Measurements from ENCODE around the gene BMAL1. TPM values are rescaled to one million over a fixed set of nuclear protein-coding genes. Genes with fewer than 3 reads are reported as not detected.

The BMAL1 gene
- total and polyA plus RNA-seq, 2 donors (not counting 3 experiments of a cell fraction or from before 2014, with no cell fraction given) = 5.8 to 10.1 TPM

DNA sequence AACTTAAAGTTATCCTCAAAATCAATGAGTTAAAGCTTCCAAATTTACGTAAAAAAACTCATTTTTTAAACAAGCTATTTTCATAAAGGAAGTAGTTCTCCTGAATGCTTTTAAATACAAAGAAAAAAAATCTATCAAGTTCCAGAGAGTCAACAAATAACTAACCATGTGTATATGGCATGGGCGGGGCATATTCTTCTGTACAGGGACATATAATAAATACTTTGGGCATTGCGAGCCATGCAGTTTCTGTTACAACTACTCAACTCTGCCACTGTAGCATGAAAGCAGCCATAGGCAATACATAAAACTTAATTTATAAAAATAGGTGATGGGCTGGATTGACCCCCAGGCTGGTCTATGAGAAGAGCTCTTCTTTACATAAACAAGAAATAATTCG lies 127.6 kb downstream of the BMAL1 start:
- BruUV-seq (replicated peaks) = no TSS peak
- no peak for FAIRE-seq

More for the DNA sequence above, 127.6 kb downstream of the BMAL1 start:
- no peaks in the 10 kb centered on the region for H3K9me1 ChIP-seq (replicated peaks; ENCODE audit: control insufficient read depth, extremely low read depth, insufficient read depth, low read length)
- H3K4me2 ChIP-seq (ENCODE audit: insufficient read depth, low read length) = no peak overlapping the region
- intact Hi-C loops (cut with micrococcal nuclease) = no loop called here
- no peak overlapping the region for H3K9ac ChIP-seq (replicated peaks; ENCODE audit: extremely low read depth, insufficient read depth, low read length)
- DNase-seq (ENCODE audit: low read depth, low spot score) = no peak
- no peaks in the 10 kb centered on the region for H3K9me3 ChIP-seq (replicated peaks; ENCODE audit: control insufficient read depth, insufficient read depth, low read length)
- H4K20me1 ChIP-seq (replicated peaks; ENCODE audit: control insufficient read depth, extremely low read depth, insufficient read depth, low read length) = no peaks in the 10 kb centered on the region
- CTCF ChIA-PET = interaction anchor here (0.9 to 1.2 kb wide), 3 partner anchors 12 to 20 kb away, joined by 3 read pairs; no protein-coding TSS in a partner anchor
- POLR2A ChIA-PET = no interaction called here
- dilution Hi-C loops (cut with MboI; ENCODE audit: extremely low pct_ligation_motif_present, low sequenced_read_pairs) = no loop called here
- H3K27me3 ChIP-seq (ENCODE audit: control insufficient read depth in 2 of 2, insufficient read depth in 2 of 2, low read length in 2 of 2) = no peaks in the 10 kb centered on the region
- no peak overlapping the region for H3K4me3 ChIP-seq (replicated peaks in 1 of 3; ENCODE audit: insufficient read depth in 1 of 3, low read depth in 1 of 3, low read length in 3 of 3)
- H3K36me3 ChIP-seq (ENCODE audit: control insufficient read depth in 2 of 2, extremely low read depth in 1 of 2, insufficient read depth in 2 of 2, low read length in 2 of 2) = peaks cover 5 to 13% of the 10 kb centered on the region in 2 experiments
- H3K27ac ChIP-seq (ENCODE audit: insufficient read depth, low read depth, low read length) = no peak overlapping the region
- H3K4me1 ChIP-seq (ENCODE audit: control insufficient read depth, extremely low read depth, insufficient read depth, low read length) = no peaks in the 10 kb centered on the region
- no peak for TF ChIP-seq POLR2AphosphoS5 (IDR thresholded peaks at IDR 0.05; ENCODE audit: insufficient read depth, low read depth, low read length)
- TF ChIP-seq GATA2 (IDR thresholded peaks at IDR 0.05; ENCODE audit: insufficient read depth, insufficient read length, low read depth, low read length) = no peak
- TF ChIP-seq, protein P1, sequence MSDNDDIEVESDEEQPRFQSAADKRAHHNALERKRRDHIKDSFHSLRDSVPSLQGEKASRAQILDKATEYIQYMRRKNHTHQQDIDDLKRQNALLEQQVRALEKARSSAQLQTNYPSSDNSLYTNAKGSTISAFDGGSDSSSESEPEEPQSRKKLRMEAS (IDR thresholded peaks at IDR 0.05; ENCODE audit: insufficient read depth, insufficient read length) = no peak
- TF ChIP-seq EZH2 (IDR thresholded peaks at IDR 0.05; ENCODE audit: borderline replicate concordance, low read depth, low read length, severe bottlenecking) = no peak
- TF ChIP-seq POLR2A (IDR thresholded peaks at IDR 0.05; ENCODE audit: low read depth, low read length) = no peak
- TF ChIP-seq FOS (IDR thresholded peaks at IDR 0.05; ENCODE audit: borderline replicate concordance, insufficient read depth, low read length) = no peak
- no peak for TF ChIP-seq JUN (IDR thresholded peaks at IDR 0.05; ENCODE audit: borderline replicate concordance, insufficient read depth, insufficient read length, low read depth)
- TF ChIP-seq MYC (IDR thresholded peaks at IDR 0.05; ENCODE audit: low read depth, low read length) = no peak
- TF ChIP-seq, protein P2, sequence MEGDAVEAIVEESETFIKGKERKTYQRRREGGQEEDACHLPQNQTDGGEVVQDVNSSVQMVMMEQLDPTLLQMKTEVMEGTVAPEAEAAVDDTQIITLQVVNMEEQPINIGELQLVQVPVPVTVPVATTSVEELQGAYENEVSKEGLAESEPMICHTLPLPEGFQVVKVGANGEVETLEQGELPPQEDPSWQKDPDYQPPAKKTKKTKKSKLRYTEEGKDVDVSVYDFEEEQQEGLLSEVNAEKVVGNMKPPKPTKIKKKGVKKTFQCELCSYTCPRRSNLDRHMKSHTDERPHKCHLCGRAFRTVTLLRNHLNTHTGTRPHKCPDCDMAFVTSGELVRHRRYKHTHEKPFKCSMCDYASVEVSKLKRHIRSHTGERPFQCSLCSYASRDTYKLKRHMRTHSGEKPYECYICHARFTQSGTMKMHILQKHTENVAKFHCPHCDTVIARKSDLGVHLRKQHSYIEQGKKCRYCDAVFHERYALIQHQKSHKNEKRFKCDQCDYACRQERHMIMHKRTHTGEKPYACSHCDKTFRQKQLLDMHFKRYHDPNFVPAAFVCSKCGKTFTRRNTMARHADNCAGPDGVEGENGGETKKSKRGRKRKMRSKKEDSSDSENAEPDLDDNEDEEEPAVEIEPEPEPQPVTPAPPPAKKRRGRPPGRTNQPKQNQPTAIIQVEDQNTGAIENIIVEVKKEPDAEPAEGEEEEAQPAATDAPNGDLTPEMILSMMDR (IDR thresholded peaks at IDR 0.05; ENCODE audit: extremely low read depth in 1 of 2, insufficient read depth in 1 of 2, low read depth in 1 of 2, low read length in 2 of 2) = no peak
- H2AFZ ChIP-seq (ENCODE audit: low read depth, low read length) = no peak overlapping the region
- H3K79me2 ChIP-seq (ENCODE audit: control insufficient read depth, insufficient read depth, low read length) = no peaks in the 10 kb centered on the region
